Activated naive CD8-positive, alpha-beta T cell treated with anti-CD3 and anti-CD28 coated beads for 36 hours (primary cell): Measurements from ENCODE around the gene KCTD16. TPM values are rescaled to one million over a fixed set of nuclear protein-coding genes. Genes with fewer than 3 reads are reported as not detected.

Source experiments
- DNase-seq: peaks from one replicate; pipeline ENCODE4 v3.0.0; 2021
- H3K27ac Mint-ChIP-seq: one replicate; pipeline ENCODE4 v1.8.0; 2022; ENCODE audit warnings: mild to moderate bottlenecking, moderate library complexity, mixed read lengths
- H3K27me3 Mint-ChIP-seq: one replicate; pipeline ENCODE4 v1.8.0; 2022; ENCODE audit warnings: mild to moderate bottlenecking, mixed read lengths
- H3K36me3 Mint-ChIP-seq: one replicate; pipeline ENCODE4 v1.8.0; 2021; ENCODE audit warnings: mild to moderate bottlenecking, mixed read lengths
- H3K4me1 Mint-ChIP-seq: one replicate; pipeline ENCODE4 v1.8.0; 2021; ENCODE audit warnings: mixed read lengths
- H3K4me3 Mint-ChIP-seq: one replicate; pipeline ENCODE4 v1.8.0; 2022; ENCODE audit warnings: mild to moderate bottlenecking, moderate library complexity, mixed read lengths
- H3K9me3 Mint-ChIP-seq: one replicate; pipeline ENCODE4 v1.8.0; 2022; ENCODE audit warnings: mixed read lengths
- total RNA-seq, 2 experiments: library from RNA; stranded (reverse); gene quantifications; one replicate each; pipeline ENCODE4 v1.2.3, GENCODE V29; 2021

KCTD16 gene
- total RNA-seq, 2 experiments from 2014 or later = 0.16 to 0.31 TPM

GRCh38 chr5:144310621-144311020, 139.9 kb downstream of the KCTD16 start:
- H3K27ac Mint-ChIP-seq = no peak overlapping the region
- no peak overlapping the region for H3K4me3 Mint-ChIP-seq
- no peaks in the 10 kb centered on the region for H3K27me3 Mint-ChIP-seq
- H3K36me3 Mint-ChIP-seq = no peaks in the 10 kb centered on the region
- no peaks in the 10 kb centered on the region for H3K4me1 Mint-ChIP-seq
- H3K9me3 Mint-ChIP-seq = no peaks in the 10 kb centered on the region
- DNase-seq = no peak

DNA sequence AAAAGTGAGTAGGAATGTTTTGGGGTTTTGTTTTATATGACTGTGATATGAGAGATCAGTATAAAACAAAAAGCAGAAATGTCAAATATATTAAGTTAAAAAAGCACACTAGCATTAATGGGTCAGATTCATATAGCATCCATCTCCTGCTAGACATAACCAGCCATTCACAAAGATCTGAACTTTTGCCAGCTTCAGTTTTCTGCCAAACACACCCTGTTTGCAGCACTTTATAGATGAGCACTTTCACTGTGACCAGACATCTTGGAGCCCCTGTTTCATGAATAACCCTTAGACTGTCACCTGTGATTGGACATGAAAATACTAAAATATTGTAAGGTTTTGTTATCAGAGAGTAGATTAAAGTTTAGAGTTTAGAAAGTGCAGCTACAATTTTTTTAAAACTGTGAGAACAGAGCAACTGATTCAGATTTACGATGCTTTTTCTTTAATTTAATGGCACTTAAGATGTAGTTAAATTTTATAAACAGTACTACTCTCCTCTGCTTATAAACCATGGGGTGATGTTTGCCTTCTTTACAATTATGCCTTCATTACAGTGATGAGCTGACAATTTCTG, 142.6 kb downstream of the KCTD16 start:
- DNase-seq = no peak
- Mint-ChIP-seq H3K27me3 (no peaks in the 10 kb centered on the region), H3K4me3 (no peak overlapping the region), H3K4me1 (no peaks in the 10 kb centered on the region), H3K9me3 (no peaks in the 10 kb centered on the region), H3K27ac (no peak overlapping the region), H3K36me3 (no peaks in the 10 kb centered on the region)

DNA sequence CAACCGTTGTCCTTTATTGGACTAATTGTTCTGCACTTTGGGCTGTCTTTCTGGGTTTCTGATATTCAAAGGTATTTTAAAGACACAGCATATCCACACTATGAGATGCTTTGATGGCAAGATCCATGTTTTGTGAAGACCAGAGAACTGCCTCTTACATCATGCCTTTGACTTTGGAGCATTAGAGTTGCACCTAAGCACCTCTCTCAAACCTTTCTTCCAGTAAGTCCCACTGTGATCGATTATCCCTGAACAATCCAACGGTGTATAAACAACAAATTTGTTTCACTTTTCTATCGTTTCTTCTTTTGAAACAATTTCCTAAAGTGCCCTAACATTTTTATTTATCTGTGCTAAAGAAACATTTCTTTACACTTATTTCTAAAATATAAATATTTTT, 144.4 kb downstream of the KCTD16 start:
- Mint-ChIP-seq H3K27ac (no peak overlapping the region), H3K4me3 (no peak overlapping the region), H3K9me3 (no peaks in the 10 kb centered on the region), H3K27me3 (no peaks in the 10 kb centered on the region), H3K36me3 (no peaks in the 10 kb centered on the region), H3K4me1 (no peaks in the 10 kb centered on the region)
- no peak for DNase-seq

- DNase-seq = no peak
- Mint-ChIP-seq H3K9me3 (no peaks in the 10 kb centered on the region), H3K4me3 (no peak overlapping the region), H3K36me3 (no peaks in the 10 kb centered on the region), H3K27me3 (no peaks in the 10 kb centered on the region), H3K27ac (no peak overlapping the region), H3K4me1 (no peaks in the 10 kb centered on the region)
Measured at GRCh38 chr5:144315994-144316634, 145.4 kb downstream of the KCTD16 start.

DNA sequence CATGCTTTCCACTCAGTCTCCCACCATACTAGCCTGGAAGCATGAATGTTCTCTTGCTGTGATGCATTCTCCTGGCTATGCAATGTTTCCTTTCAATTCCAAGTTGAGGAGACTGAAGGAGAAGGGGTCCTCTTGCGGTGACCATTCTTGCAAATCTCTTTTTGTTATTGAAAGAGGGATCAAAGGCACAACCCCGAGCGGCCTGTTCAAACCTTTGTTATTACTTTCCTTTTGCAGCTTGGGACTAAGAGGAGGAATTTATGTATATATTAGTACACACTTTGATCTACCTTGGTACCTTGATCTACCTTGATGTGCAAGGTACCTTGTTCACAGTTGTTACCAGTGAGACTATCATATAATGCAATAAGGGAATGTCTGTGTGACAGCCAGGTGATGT, 147.3 kb downstream of the KCTD16 start:
- Mint-ChIP-seq H3K36me3 (no peaks in the 10 kb centered on the region), H3K4me3 (no peak overlapping the region), H3K4me1 (no peaks in the 10 kb centered on the region), H3K27me3 (no peaks in the 10 kb centered on the region), H3K9me3 (no peaks in the 10 kb centered on the region), H3K27ac (no peak overlapping the region)
- DNase-seq = no peak

GRCh38 chr5:144318460-144318859, 147.8 kb downstream of the KCTD16 start:
- Mint-ChIP-seq H3K4me3 (no peak overlapping the region), H3K4me1 (no peaks in the 10 kb centered on the region), H3K36me3 (no peaks in the 10 kb centered on the region), H3K9me3 (no peaks in the 10 kb centered on the region), H3K27me3 (no peaks in the 10 kb centered on the region), H3K27ac (no peak overlapping the region)
- DNase-seq = no peak

DNA sequence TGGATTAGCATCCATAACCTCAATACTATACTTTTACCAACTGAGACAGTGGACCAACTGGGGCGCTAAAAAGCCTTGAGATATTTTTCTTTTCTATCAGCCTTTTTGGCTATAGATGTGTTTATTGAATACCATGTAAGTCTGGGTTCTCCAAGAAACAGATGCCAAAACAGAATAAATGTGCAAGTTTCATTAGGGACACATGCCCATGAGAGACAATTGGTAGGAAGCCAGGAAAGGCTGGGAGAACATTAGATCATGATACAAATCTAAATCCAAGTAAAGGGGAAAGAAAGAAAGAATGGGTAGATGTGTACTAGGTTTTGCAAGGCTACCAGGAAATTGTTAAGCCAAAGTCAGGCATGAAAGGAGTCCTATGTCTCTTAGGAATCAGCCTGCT, 152.5 kb downstream of the KCTD16 start:
- H3K27ac Mint-ChIP-seq = no peak overlapping the region
- H3K4me3 Mint-ChIP-seq = no peak overlapping the region
- H3K4me1 Mint-ChIP-seq = no peaks in the 10 kb centered on the region
- H3K9me3 Mint-ChIP-seq = no peaks in the 10 kb centered on the region
- peaks cover 7% of the 10 kb centered on the region for H3K27me3 Mint-ChIP-seq
- no peak for DNase-seq
- no peaks in the 10 kb centered on the region for H3K36me3 Mint-ChIP-seq

GRCh38 chr5:144325532-144325931, 154.9 kb downstream of the KCTD16 start:
- Mint-ChIP-seq H3K4me3 (no peak overlapping the region), H3K27ac (no peak overlapping the region), H3K9me3 (no peaks in the 10 kb centered on the region), H3K4me1 (no peaks in the 10 kb centered on the region), H3K27me3 (peaks cover 7% of the 10 kb centered on the region), H3K36me3 (no peaks in the 10 kb centered on the region)
- no peak for DNase-seq

DNA sequence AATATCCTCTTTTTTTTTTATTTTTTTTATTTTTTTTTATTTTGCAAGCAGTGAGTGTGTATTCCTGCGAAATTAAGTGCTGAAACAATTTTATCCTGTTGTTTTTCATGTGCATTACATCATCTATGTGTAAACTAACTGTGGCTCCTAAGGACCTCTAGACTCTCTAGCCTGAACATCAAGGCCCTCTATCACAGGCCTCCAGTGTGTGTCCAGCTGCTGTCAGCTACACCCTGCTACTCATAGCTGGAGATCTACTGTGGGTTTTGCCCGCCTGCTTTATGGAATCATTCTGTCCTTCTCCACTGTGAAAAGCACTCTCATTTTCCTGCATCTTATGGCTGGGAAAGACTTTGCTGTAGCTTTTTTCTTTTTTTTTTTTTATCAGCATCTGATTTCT, 157.8 kb downstream of the KCTD16 start:
- no peaks in the 10 kb centered on the region for H3K36me3 Mint-ChIP-seq
- H3K27ac Mint-ChIP-seq = no peak overlapping the region
- H3K9me3 Mint-ChIP-seq = no peaks in the 10 kb centered on the region
- no peaks in the 10 kb centered on the region for H3K4me1 Mint-ChIP-seq
- H3K27me3 Mint-ChIP-seq = peaks cover 7% of the 10 kb centered on the region
- H3K4me3 Mint-ChIP-seq = no peak overlapping the region
- no peak for DNase-seq

GRCh38 chr5:144328980-144329379, 158.3 kb downstream of the KCTD16 start:
- Mint-ChIP-seq H3K4me3 (no peak overlapping the region), H3K27ac (no peak overlapping the region), H3K27me3 (peaks cover 6% of the 10 kb centered on the region), H3K4me1 (no peaks in the 10 kb centered on the region), H3K36me3 (no peaks in the 10 kb centered on the region), H3K9me3 (no peaks in the 10 kb centered on the region)
- no peak for DNase-seq

DNA sequence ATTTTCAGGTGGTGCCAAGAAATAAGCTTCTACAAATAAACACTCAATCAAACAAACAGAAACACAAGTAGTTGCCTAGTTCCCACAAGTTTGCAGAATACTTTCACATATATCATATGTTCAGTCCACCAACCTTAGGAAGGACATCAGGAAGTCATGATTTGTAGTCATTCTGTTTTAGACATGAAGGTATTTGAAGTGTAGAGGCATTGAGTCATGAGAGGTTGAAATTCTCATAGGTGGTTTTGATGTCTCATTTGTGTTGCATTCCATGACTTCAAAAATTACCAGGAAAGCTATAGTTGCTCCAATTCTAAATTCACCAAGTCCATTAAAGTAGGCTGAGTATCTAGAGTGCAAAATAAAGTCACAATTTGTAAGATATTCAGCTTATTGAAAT, 159.0 kb downstream of the KCTD16 start:
- no peaks in the 10 kb centered on the region for H3K4me1 Mint-ChIP-seq
- no peaks in the 10 kb centered on the region for H3K36me3 Mint-ChIP-seq
- DNase-seq = no peak
- H3K4me3 Mint-ChIP-seq = no peak overlapping the region
- peaks cover 3% of the 10 kb centered on the region for H3K27me3 Mint-ChIP-seq
- H3K27ac Mint-ChIP-seq = no peak overlapping the region
- H3K9me3 Mint-ChIP-seq = no peaks in the 10 kb centered on the region

- Mint-ChIP-seq H3K9me3 (no peaks in the 10 kb centered on the region), H3K4me3 (no peak overlapping the region), H3K4me1 (no peaks in the 10 kb centered on the region), H3K27me3 (peaks cover 3% of the 10 kb centered on the region), H3K27ac (no peak overlapping the region), H3K36me3 (no peaks in the 10 kb centered on the region)
- no peak for DNase-seq
Measured at GRCh38 chr5:144331361-144331760, 160.7 kb downstream of the KCTD16 start.

GRCh38 chr5:144332265-144332664, 161.6 kb downstream of the KCTD16 start:
- Mint-ChIP-seq H3K27ac (no peak overlapping the region), H3K9me3 (no peaks in the 10 kb centered on the region), H3K4me3 (no peak overlapping the region), H3K36me3 (no peaks in the 10 kb centered on the region), H3K27me3 (peaks cover 1% of the 10 kb centered on the region), H3K4me1 (no peaks in the 10 kb centered on the region)
- no peak for DNase-seq

DNA sequence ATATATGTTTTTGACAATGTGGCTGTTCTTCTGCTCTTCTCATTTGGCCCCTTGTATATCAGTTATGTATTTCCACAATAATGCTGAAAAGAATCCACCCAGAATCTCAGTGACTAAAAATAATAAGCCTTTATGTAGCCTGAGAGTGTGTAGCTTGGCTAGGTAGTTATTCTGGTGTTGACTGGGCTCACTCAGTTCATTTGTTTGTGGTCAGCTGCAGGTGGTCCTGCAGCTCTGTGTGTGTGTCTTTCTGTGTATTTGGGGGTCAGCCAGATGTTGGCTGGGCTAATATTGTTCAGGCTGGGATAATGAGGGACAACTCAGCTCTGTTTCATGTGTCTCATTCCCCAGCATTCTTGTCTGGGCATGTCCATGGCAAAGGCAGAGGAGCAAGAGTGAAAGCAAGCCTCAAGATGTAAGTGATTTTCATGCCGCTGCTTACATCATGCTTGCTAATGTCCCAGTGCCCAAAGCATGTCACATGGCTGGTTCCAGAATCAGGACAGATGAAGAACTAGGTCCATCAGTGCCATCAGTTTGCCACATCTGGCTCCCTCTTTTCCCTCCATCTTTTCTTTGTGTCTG, 162.8 kb downstream of the KCTD16 start:
- H3K27me3 Mint-ChIP-seq = no peaks in the 10 kb centered on the region
- DNase-seq = no peak
- no peak overlapping the region for H3K4me3 Mint-ChIP-seq
- no peak overlapping the region for H3K27ac Mint-ChIP-seq
- H3K9me3 Mint-ChIP-seq = no peaks in the 10 kb centered on the region
- no peaks in the 10 kb centered on the region for H3K36me3 Mint-ChIP-seq
- no peaks in the 10 kb centered on the region for H3K4me1 Mint-ChIP-seq

DNA sequence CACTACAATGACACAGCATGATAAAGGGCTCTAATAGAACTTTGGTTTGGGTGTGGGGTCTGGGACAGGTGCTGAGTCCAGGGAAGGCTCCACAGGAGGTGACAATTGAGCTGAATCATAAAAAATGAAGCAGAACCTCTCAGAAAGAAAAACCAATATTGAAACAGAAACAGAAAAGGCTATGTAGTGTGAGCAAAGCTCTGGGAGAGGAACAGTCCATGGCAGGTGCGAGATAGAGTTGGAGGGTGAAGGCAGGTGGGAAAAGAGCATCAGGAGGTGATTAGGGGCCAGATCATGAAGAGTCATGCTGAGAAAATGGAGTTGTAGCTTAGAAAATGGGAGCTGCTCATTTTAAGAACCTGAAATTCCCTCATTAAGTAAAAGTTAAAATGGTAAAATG, 164.9 kb downstream of the KCTD16 start:
- DNase-seq = no peak
- no peaks in the 10 kb centered on the region for H3K27me3 Mint-ChIP-seq
- no peak overlapping the region for H3K4me3 Mint-ChIP-seq
- H3K27ac Mint-ChIP-seq = no peak overlapping the region
- H3K9me3 Mint-ChIP-seq = no peaks in the 10 kb centered on the region
- no peaks in the 10 kb centered on the region for H3K36me3 Mint-ChIP-seq
- H3K4me1 Mint-ChIP-seq = no peaks in the 10 kb centered on the region
